GM12878 (cell line): ENCODE data around the gene OR4F6. TPM values are rescaled to one million over a fixed set of nuclear protein-coding genes. Genes with fewer than 3 reads are reported as not detected.

Experiments used
- ATAC-seq: fragments of 200-7000 bp; cut with Tn5 transposase; 3 replicates; pipeline ENCODE4 v1.9.1; 2020; ENCODE audit warnings: mild to moderate bottlenecking, moderate library complexity
- BruUV-seq: library from RNA; stranded (reverse); fragments of 400-500 nt; replicated peaks from 2 replicates; lab custom pipeline; 2021; lab: Mats Ljungman, UMichigan
- CTCF ChIA-PET: fragments of 300-600 bp; sonication (Branson Sonifier 250); formaldehyde crosslinking; extraction: SDS; loops from one replicate; lab custom pipeline; 2021; ENCODE audit warnings: inconsistent platforms; lab: Yijun Ruan, JAX
- POLR2A ChIA-PET: fragments of 350-600 bp; formaldehyde crosslinking; extraction: SDS; loops from one replicate; lab custom pipeline; 2021; ENCODE audit warnings: inconsistent platforms; lab: Charles Lee
- RAD21 ChIA-PET: fragments of 300-600 bp; sonication (Branson Sonifier 250); formaldehyde crosslinking; loops from one replicate; lab custom pipeline; 2023; ENCODE audit warnings: antibody characterized with exemption; ENCODE audit not compliant: unreplicated experiment; lab: Charles Lee
- SMC1A ChIA-PET: fragments of 300-600 bp; sonication (Branson Sonifier 250); formaldehyde crosslinking; loops from one replicate; lab custom pipeline; 2023; ENCODE audit not compliant: unreplicated experiment, uncharacterized antibody; lab: Charles Lee
- DNase-seq: peaks from one replicate; pipeline ENCODE4 v3.0.0-alpha.2; 2011; ENCODE audit warnings: low read depth, low spot score
- FAIRE-seq: peaks from 3 replicates; lab custom pipeline; 2011; peaks lifted over from hg19 to GRCh38; lab: Jason Lieb, UNC
- H2AFZ ChIP-seq: 2 replicates; pipeline ENCODE4 v1.6.0; 2011; ENCODE audit warnings: low read depth, low read length, control low read depth; ENCODE audit not compliant: control insufficient read depth
- H3K27ac ChIP-seq: 2 replicates; pipeline ENCODE4 v1.5.1; 2011; ENCODE audit warnings: control low read depth; ENCODE audit not compliant: control insufficient read depth, insufficient read depth
- H3K27me3 ChIP-seq, 2 experiments: replicated peaks in 1 of 2; 2 replicates each; pipeline versions ENCODE4 v1.6.0 to v1.6.1; 2011; ENCODE audit warnings: low read length in 1 of 2; ENCODE audit not compliant: control insufficient read depth in 2 of 2, insufficient read depth in 2 of 2
- H3K36me3 ChIP-seq, 2 experiments: 2 replicates each; pipeline ENCODE4 v1.5.1; 2011; ENCODE audit warnings: low read length in 1 of 2; ENCODE audit not compliant: control insufficient read depth in 2 of 2, insufficient read depth in 2 of 2
- H3K4me1 ChIP-seq: 2 replicates; pipeline ENCODE4 v1.6.1; 2011; ENCODE audit warnings: mild to moderate bottlenecking, low read length, moderate library complexity, mixed read lengths; ENCODE audit not compliant: control insufficient read depth, insufficient read depth
- H3K4me2 ChIP-seq: 2 replicates; pipeline ENCODE4 v1.6.0; 2011; ENCODE audit warnings: control low read depth; ENCODE audit not compliant: control insufficient read depth, insufficient read depth
- H3K4me3 ChIP-seq: fragments of 200-600 bp; sonication (generic); 2 replicates; pipeline ENCODE4 v1.5.1; 2016
- H3K79me2 ChIP-seq: 2 replicates; pipeline ENCODE4 v1.6.0; 2011; ENCODE audit warnings: low read length; ENCODE audit not compliant: control insufficient read depth, insufficient read depth
- H3K9ac ChIP-seq: 2 replicates; pipeline ENCODE4 v1.8.0; 2011; ENCODE audit warnings: low read length, control low read depth, mixed read lengths; ENCODE audit not compliant: control insufficient read depth, insufficient read depth
- H3K9me3 ChIP-seq: replicated peaks from 3 replicates; pipeline ENCODE4 v1.5.1; 2011; ENCODE audit warnings: mild to moderate bottlenecking, low read length; ENCODE audit not compliant: control insufficient read depth, insufficient read depth
- H4K20me1 ChIP-seq: 2 replicates; pipeline ENCODE4 v1.6.0; 2011; ENCODE audit not compliant: control insufficient read depth, insufficient read depth
- ASH2L ChIP-seq: fragments of 300-600, 200-600 bp; sonication (generic); IDR thresholded peaks from 2 replicates; pipeline ENCODE4 v1.6.1; 2017; ENCODE audit warnings: low read depth, mild to moderate bottlenecking, borderline replicate concordance
- ATF2 ChIP-seq: IDR thresholded peaks from 2 replicates; pipeline ENCODE4 v1.6.1; 2012; ENCODE audit warnings: low read length, inconsistent platforms
- BACH1 ChIP-seq: fragments of 450-650 bp; IDR thresholded peaks from 2 replicates; pipeline ENCODE4 v1.6.1; 2017; ENCODE audit warnings: mild to moderate bottlenecking, borderline replicate concordance
- CBFB ChIP-seq: IDR thresholded peaks from 2 replicates; pipeline ENCODE4 v1.6.1; 2016; ENCODE audit warnings: antibody characterized with exemption, low read depth
- E2F4 ChIP-seq: IDR thresholded peaks from 2 replicates; pipeline ENCODE4 v1.6.1; 2012; ENCODE audit warnings: low read depth, low read length, improper control_type of control experiment
- EED ChIP-seq: sonication (generic); IDR thresholded peaks from 2 replicates; pipeline ENCODE4 v1.6.1; 2016; ENCODE audit warnings: antibody characterized with exemption, low read depth
- FOXK2 ChIP-seq: fragments of 450-650 bp; IDR thresholded peaks from 2 replicates; pipeline ENCODE4 v1.6.1; 2017; ENCODE audit warnings: mild to moderate bottlenecking, moderate library complexity
- NKRF ChIP-seq: fragments of 450-650 bp; conservative IDR thresholded peaks from 2 replicates; pipeline ENCODE4 v1.6.1; 2017; ENCODE audit warnings: mild to moderate bottlenecking, moderate library complexity
- SMARCA5 ChIP-seq: fragments of 450-650 bp; IDR thresholded peaks from 2 replicates; pipeline ENCODE4 v1.6.1; 2017; ENCODE audit warnings: mild to moderate bottlenecking
- SRF ChIP-seq, 2 experiments: IDR thresholded peaks; 2 replicates each; pipeline ENCODE4 v1.6.1; 2011; ENCODE audit warnings: low read depth in 2 of 2, low read length in 2 of 2, mild to moderate bottlenecking in 1 of 2, moderate library complexity in 1 of 2
- ZNF384 ChIP-seq: IDR thresholded peaks from 2 replicates; pipeline ENCODE4 v1.6.1; 2012; ENCODE audit warnings: low read depth, mild to moderate bottlenecking, low read length, improper control_type of control experiment, borderline replicate concordance
- WGBS: methylation state at CpG from one replicate; pipeline ENCODE4 v1.1.6; 2016; ENCODE audit warnings: low lambda C conversion rate; ENCODE audit not compliant: insufficient replicate concordance, insufficient coverage; ENCODE audit errors: missing lambda C conversion rate; 5-methylcytosine and 5-hydroxymethylcytosine counted together
- in situ Hi-C: fragments of 300-500 bp; cut with MboI; formaldehyde crosslinking; loops from 9 replicates; pipeline ENCODE4 v1.14.3; 2018; ENCODE audit warnings: mixed read lengths
- intact Hi-C: fragments of 100-400 bp; cut with micrococcal nuclease; formaldehyde crosslinking; loops from one replicate; pipeline ENCODE4 v1.14.2; 2022; ENCODE audit not compliant: unreplicated experiment
- polyA plus RNA-seq, 11 experiments: library from polyadenylated mRNA; depleted of rRNA in 4 of 11; unstranded in 6 of 11; stranded (reverse) in 5 of 11; fragments of >200 nt; fragmentation: Nextera tagmentation in 4 of 11; fragmentation: Illumina TruSeq in 1 of 11; extraction: Ambion mirVana in 4 of 11; extraction: Trizol in 1 of 11; gene quantifications; 1 replicate in 1 of 11; 2 replicates in 10 of 11; pipeline versions ENCODE4 v1.2.1 to v1.2.3, GENCODE V29; 2011 to 2016; ENCODE audit warnings: inconsistent platforms in 2 of 11, missing spikeins in 2 of 11, low read depth in 1 of 11
- total RNA-seq, 4 experiments: library from RNA; depleted of rRNA in 3 of 4; stranded (reverse); fragments of >200 nt in 3 of 4; fragmentation: Illumina TruSeq in 1 of 4; extraction: Trizol in 1 of 4; gene quantifications; 2 replicates each; pipeline versions ENCODE4 v1.2.1 to v1.2.3, GENCODE V29; 2013 to 2021

OR4F6 gene
- total and polyA plus RNA-seq, 10 of the 15 experiments (the other 5 are each of a cell fraction or from before 2014, with no cell fraction given): not detected

GRCh38 chr15:101807345-101807945, 4.1 kb downstream of the OR4F6 start:
- peak; percentile 46 for ATAC-seq
- Histone ChIP-seq H3K4me2 (no peak overlapping the region), H3K27ac (no peak overlapping the region), H3K4me1 (no peaks in the 10 kb centered on the region), H3K9ac (no peak overlapping the region), H3K36me3 (no peaks in the 10 kb centered on the region), H3K27me3 (no peaks in the 10 kb centered on the region), H3K9me3 (no peaks in the 10 kb centered on the region), H3K79me2 (no peaks in the 10 kb centered on the region), H2AFZ (no peak overlapping the region), H3K4me3 (no peak overlapping the region), H4K20me1 (no peaks in the 10 kb centered on the region)
- no peak for FAIRE-seq
- intact Hi-C loops: no loop called here
- DNase-seq: no peak
- SMC1A ChIA-PET: interaction anchor here (1.3 kb wide), 1 partner anchor 14 kb away, joined by 3 read pairs; no protein-coding TSS in a partner anchor
- WGBS: 2% methylated on average over 10 of the region's 10 CpGs
- POLR2A ChIA-PET: no interaction called here
- BruUV-seq: no TSS peak
- TF ChIP-seq ATF2: no peak
- CTCF ChIA-PET: no interaction called here
- in situ Hi-C loops: no loop called here
- RAD21 ChIA-PET: no interaction called here

GRCh38 chr15:101808201-101808600, 4.9 kb downstream of the OR4F6 start:
- BruUV-seq: no TSS peak
- Histone ChIP-seq H3K9me3 (no peaks in the 10 kb centered on the region), H3K4me1 (no peaks in the 10 kb centered on the region), H3K4me2 (no peak overlapping the region), H4K20me1 (no peaks in the 10 kb centered on the region), H3K27me3 (no peaks in the 10 kb centered on the region), H3K27ac (no peak overlapping the region), H3K36me3 (no peaks in the 10 kb centered on the region), H3K9ac (no peak overlapping the region), H3K79me2 (no peaks in the 10 kb centered on the region), H2AFZ (no peak overlapping the region), H3K4me3 (no peak overlapping the region)
- no peak for FAIRE-seq
- RAD21 ChIA-PET: no interaction called here
- ATAC-seq: no peak
- in situ Hi-C loops (no loop called here), intact Hi-C loops (no loop called here)
- POLR2A ChIA-PET: interaction anchor here (1.0 kb wide), 1 partner anchor 20 kb away, joined by 3 read pairs; no protein-coding TSS in a partner anchor
- no peak for DNase-seq
- WGBS: 46% methylated on average over 2 of the region's 2 CpGs
- CTCF ChIA-PET: no interaction called here
- SMC1A ChIA-PET: interaction anchor here (0.8 kb wide), 1 partner anchor 9 kb away, joined by 3 read pairs; no protein-coding TSS in a partner anchor
- TF ChIP-seq ASH2L (no peak), CBFB (no peak), E2F4 (no peak), FOXK2 (no peak), NKRF (no peak), BACH1 (no peak), SRF (IDR thresholded peaks at IDR 0.05; ENCODE audit: low read depth in 2 of 2, low read length in 2 of 2) (no peak), EED (no peak), ZNF384 (no peak), SMARCA5 (no peak), ATF2 (no peak)
